ENCODE data around the gene ZDHHC7.
"Not testable (repeated sequence)": the region's sequence is repeated elsewhere in the genome, so short reads cannot be mapped to it uniquely, and the experiment has no call there.

ZDHHC7 gene

DNA sequence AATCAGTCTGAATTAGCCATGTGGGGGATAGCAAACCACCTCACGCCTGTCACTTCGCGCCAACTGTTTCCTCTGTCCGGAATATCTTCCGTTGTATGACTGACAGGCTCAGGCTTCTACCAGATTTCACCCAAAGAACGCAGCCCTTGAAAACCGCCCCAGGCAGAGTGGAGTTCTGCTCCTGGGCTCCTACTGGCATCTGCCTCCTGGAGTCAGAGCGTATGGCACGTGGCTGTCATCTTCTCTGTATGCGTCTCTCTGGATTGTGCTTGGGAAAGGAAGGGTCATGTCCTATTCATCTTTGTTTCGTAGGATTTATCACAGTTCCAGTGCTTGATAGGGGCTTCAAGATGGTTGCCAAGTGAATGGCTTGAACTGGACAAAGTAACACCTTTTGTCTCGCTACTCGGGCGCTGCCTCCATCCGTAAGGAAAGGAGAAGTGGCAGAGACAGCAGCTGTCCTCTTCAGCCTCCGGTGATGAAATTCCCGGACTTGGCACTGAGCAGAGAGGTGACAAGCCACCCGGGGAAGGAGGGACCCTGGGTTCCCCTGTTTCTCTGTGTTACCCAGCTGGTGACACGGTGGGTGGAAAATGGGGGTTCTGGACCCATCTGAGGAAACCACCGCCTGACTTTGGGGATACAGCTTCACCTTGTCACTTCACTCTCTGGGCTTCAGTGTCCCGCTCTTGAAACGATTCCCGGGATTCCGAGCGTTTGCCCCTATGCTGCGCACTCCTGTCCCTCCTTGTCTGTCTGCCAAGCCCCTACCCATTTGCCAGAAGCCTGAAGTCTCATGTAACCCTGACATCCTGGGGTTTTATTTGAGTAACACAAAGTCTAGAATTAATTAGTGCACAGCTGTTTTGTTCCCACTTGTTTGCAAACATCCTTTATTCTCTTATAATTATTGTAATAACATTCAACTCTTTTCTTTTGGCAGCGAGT, 30.2 kb upstream of the ZDHHC7 start:
- H3K4me1 ChIP-seq (ENCODE audit: insufficient read depth, low read length) = peaks cover 20% of the 10 kb centered on the region
- H3K36me3 ChIP-seq (ENCODE audit: insufficient read depth, low read length) = no peaks in the 10 kb centered on the region
- H3K27ac ChIP-seq (ENCODE audit: low read depth, low read length) = no peak overlapping the region
- H3K4me3 ChIP-seq (ENCODE audit: low read depth in 1 of 2, low read length in 2 of 2) = no peak overlapping the region
- no peaks in the 10 kb centered on the region for H3K27me3 ChIP-seq (ENCODE audit: control insufficient read depth in 1 of 2, insufficient read depth in 2 of 2, low read length in 2 of 2)
- H3K9me3 ChIP-seq (ENCODE audit: low read length) = no peaks in the 10 kb centered on the region
- H3K9ac ChIP-seq (ENCODE audit: low read length) = no peak overlapping the region

DNA sequence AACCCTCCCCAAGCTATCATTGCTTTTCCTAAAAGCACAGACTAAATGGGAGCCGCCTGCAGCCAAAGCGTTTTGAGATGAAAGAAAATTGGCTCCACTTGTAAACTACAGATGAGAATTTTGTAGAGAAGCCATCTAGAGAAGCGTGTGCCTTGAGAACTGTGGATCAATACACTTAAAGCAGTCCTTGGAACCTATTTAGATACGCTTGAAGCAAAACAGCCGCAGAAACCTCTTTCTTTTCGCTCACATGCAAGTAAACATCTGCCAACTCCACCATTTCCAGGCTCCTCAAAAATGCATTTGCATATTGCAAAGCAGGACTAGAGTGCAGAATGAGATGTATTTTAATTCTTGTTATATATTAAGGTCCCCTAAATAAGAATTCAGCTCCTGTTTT, 29.4 kb upstream of the ZDHHC7 start:
- peaks cover 23% of the 10 kb centered on the region for H3K4me1 ChIP-seq (ENCODE audit: insufficient read depth, low read length)
- H3K9ac ChIP-seq (ENCODE audit: low read length) = no peak overlapping the region

DNA sequence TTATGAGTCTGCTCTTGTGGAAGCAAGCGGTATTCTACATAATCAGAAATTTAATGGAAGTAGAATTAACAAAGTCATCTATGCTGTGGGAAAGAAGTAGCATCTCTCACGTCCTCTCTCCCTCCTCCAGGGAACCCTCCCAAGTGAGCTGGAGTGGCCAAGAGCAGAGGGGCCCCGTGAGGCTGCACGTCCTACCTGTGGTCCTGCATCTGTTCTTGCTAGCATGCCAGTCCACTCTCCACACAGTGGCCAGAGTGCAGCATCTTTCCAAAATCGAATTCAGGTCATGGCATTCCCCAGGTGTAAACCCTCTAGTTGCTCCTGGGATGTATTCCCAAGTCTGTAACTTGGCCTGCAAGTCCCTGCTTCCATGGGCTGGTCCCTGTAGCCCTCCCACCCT, 26.4 kb upstream of the ZDHHC7 start:
- Histone ChIP-seq H3K36me3 (ENCODE audit: insufficient read depth, low read length) (no peaks in the 10 kb centered on the region), H3K27me3 (ENCODE audit: control insufficient read depth in 1 of 2, insufficient read depth in 2 of 2, low read length in 2 of 2) (no peaks in the 10 kb centered on the region), H3K4me3 (ENCODE audit: low read depth in 1 of 2, low read length in 2 of 2) (no peak overlapping the region), H3K9me3 (ENCODE audit: low read length) (no peaks in the 10 kb centered on the region), H3K9ac (ENCODE audit: low read length) (no peak overlapping the region), H3K27ac (ENCODE audit: low read depth, low read length) (no peak overlapping the region), H3K4me1 (ENCODE audit: insufficient read depth, low read length) (peaks cover 23% of the 10 kb centered on the region)

More for the DNA sequence above, 29.4 kb upstream of the ZDHHC7 start:
- no peaks in the 10 kb centered on the region for H3K9me3 ChIP-seq (ENCODE audit: low read length)
- H3K4me3 ChIP-seq (ENCODE audit: low read depth in 1 of 2, low read length in 2 of 2) = no peak overlapping the region
- H3K27me3 ChIP-seq (ENCODE audit: control insufficient read depth in 1 of 2, insufficient read depth in 2 of 2, low read length in 2 of 2) = no peaks in the 10 kb centered on the region
- H3K36me3 ChIP-seq (ENCODE audit: insufficient read depth, low read length) = no peaks in the 10 kb centered on the region
- no peak overlapping the region for H3K27ac ChIP-seq (ENCODE audit: low read depth, low read length)

DNA sequence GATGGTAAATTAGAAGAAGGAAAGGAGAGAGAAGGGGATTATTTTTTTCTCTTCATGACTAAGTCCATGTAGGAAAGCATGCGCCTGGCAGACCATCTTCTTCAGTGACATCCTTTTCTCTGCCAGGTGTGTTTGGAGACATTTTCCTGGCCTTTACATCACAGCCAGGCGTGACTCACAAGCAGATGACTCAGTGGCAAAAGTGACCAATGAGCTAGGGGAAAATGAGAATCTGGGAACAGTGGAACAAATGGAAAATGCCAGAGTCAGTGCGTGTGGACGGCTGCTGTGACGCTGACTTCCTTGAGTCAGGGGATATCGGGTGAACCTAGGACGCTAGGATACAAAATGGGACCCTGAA, 25.7 kb upstream of the ZDHHC7 start:
- H3K4me3 ChIP-seq (ENCODE audit: low read depth in 1 of 2, low read length in 2 of 2) = no peak overlapping the region
- H3K4me1 ChIP-seq (ENCODE audit: insufficient read depth, low read length) = peaks cover 18% of the 10 kb centered on the region
- H3K27me3 ChIP-seq (ENCODE audit: control insufficient read depth in 1 of 2, insufficient read depth in 2 of 2, low read length in 2 of 2) = no peaks in the 10 kb centered on the region
- H3K27ac ChIP-seq (ENCODE audit: low read depth, low read length) = no peak overlapping the region
- H3K9ac ChIP-seq (ENCODE audit: low read length) = no peak overlapping the region
- no peaks in the 10 kb centered on the region for H3K9me3 ChIP-seq (ENCODE audit: low read length)
- no peaks in the 10 kb centered on the region for H3K36me3 ChIP-seq (ENCODE audit: insufficient read depth, low read length)

DNA sequence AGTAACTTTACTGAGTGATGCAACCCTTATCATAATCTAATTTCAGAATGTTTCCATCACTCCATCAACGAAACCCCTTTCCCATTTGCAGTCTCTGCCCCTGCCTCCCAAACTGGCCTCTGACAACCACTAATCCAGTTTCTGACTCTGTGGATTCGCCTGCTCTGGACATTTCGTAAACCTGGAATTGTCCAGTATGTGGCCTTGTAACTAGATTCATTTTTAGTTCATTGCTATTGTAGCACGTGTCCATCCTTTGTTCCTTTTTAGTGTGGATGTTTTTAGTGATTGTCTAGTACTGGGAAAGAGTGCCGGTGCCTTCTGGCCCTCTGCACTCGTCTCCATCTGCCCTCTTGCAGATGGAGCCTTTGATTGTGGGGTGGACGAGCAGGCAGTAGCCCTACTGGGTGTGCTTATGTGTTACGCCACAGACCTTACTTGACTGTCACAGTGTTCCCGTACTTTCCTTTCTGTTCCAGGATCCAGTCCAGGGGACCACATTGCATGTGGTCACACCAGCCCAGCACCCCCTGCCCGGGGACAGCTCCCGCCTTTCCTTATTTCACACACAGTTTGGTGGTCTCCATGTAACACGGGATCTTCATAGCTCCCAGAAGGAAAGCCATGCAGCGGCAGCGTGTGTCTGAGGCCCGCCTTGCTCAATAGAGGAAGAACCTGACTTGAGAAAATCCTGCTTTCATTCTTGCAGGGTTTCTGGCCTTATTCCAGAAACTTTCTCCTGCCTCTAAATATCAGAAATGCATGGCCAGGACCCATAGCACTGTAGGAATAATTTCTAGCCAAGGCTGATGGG, 25.1 kb upstream of the ZDHHC7 start:
- Histone ChIP-seq H3K27me3 (ENCODE audit: control insufficient read depth in 1 of 2, insufficient read depth in 2 of 2, low read length in 2 of 2) (no peaks in the 10 kb centered on the region), H3K9me3 (ENCODE audit: low read length) (no peaks in the 10 kb centered on the region), H3K4me1 (ENCODE audit: insufficient read depth, low read length) (peaks cover 18% of the 10 kb centered on the region), H3K27ac (ENCODE audit: low read depth, low read length) (no peak overlapping the region), H3K9ac (ENCODE audit: low read length) (no peak overlapping the region), H3K36me3 (ENCODE audit: insufficient read depth, low read length) (no peaks in the 10 kb centered on the region), H3K4me3 (ENCODE audit: low read depth in 1 of 2, low read length in 2 of 2) (no peak overlapping the region)

- Histone ChIP-seq H3K9ac (ENCODE audit: low read length) (no peak overlapping the region), H3K9me3 (ENCODE audit: low read length) (no peaks in the 10 kb centered on the region), H3K27me3 (ENCODE audit: control insufficient read depth in 1 of 2, insufficient read depth in 2 of 2, low read length in 2 of 2) (no peaks in the 10 kb centered on the region), H3K27ac (ENCODE audit: low read depth, low read length) (no peak overlapping the region), H3K4me1 (ENCODE audit: insufficient read depth, low read length) (peaks cover 8% of the 10 kb centered on the region), H3K36me3 (ENCODE audit: insufficient read depth, low read length) (no peaks in the 10 kb centered on the region), H3K4me3 (ENCODE audit: low read depth in 1 of 2, low read length in 2 of 2) (no peak overlapping the region)
Measured at GRCh38 chr16:85034591-85035433, 23.5 kb upstream of the ZDHHC7 start.

DNA sequence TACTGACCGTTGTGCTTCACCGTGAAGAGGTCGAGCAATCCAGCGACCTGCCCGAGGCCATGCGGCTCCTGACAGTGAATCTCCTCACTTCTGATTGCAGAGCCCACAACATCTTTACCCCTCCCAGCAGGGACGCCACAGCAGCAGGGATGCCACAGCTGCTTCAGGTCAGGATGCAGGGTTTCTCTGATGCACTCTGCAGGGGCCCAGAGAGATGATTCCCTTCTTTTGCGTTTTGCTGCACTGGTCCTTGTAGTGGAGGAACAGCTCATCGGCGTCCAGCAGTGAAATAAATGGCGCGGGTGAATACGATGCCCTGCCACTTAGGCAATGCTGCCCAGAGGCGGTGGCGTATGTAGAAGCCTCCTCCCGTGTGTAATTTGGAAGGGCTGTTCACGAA, 21.8 kb upstream of the ZDHHC7 start:
- no peaks in the 10 kb centered on the region for H3K9me3 ChIP-seq (ENCODE audit: low read length)
- no peak overlapping the region for H3K9ac ChIP-seq (ENCODE audit: low read length)
- no peak overlapping the region for H3K27ac ChIP-seq (ENCODE audit: low read depth, low read length)
- H3K4me3 ChIP-seq (ENCODE audit: low read depth in 1 of 2, low read length in 2 of 2) = no peak overlapping the region
- H3K36me3 ChIP-seq (ENCODE audit: insufficient read depth, low read length) = no peaks in the 10 kb centered on the region
- peaks cover 20% of the 10 kb centered on the region for H3K4me1 ChIP-seq (ENCODE audit: insufficient read depth, low read length)
- no peaks in the 10 kb centered on the region for H3K27me3 ChIP-seq (ENCODE audit: control insufficient read depth in 1 of 2, insufficient read depth in 2 of 2, low read length in 2 of 2)

- H3K4me1 ChIP-seq (ENCODE audit: insufficient read depth, low read length) = peaks cover 22% of the 10 kb centered on the region
- not testable (repeated sequence) for H3K36me3 ChIP-seq (ENCODE audit: insufficient read depth, low read length); H3K4me3 ChIP-seq (ENCODE audit: low read depth in 1 of 2, low read length in 2 of 2); H3K9ac ChIP-seq (ENCODE audit: low read length); H3K27ac ChIP-seq (ENCODE audit: low read depth, low read length); H3K9me3 ChIP-seq (ENCODE audit: low read length); H3K27me3 ChIP-seq (ENCODE audit: control insufficient read depth in 1 of 2, insufficient read depth in 2 of 2, low read length in 2 of 2)
Measured at GRCh38 chr16:85032187-85032586, 20.9 kb upstream of the ZDHHC7 start.

DNA sequence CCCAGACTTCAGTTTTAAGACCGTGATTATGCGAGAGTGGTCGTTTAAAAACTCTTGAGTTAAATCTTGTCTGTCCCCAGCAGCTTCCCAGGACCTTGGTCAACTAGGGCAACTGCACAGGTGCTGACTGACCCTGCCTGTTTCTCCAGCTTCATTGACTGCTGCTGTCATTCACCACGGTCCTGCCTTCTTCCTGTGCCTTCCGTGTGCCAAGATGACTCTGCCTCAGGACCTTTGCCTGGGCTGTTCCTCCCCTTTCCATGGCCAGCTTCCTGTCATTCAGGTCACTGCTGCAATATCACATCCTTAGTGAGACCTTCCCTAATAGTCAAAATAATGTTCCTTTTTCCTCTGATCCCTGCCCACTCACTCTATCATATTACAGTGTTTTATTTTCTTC, 20.1 kb upstream of the ZDHHC7 start:
- no peaks in the 10 kb centered on the region for H3K9me3 ChIP-seq (ENCODE audit: low read length)
- no peaks in the 10 kb centered on the region for H3K27me3 ChIP-seq (ENCODE audit: control insufficient read depth in 1 of 2, insufficient read depth in 2 of 2, low read length in 2 of 2)
- H3K27ac ChIP-seq (ENCODE audit: low read depth, low read length) = no peak overlapping the region
- H3K36me3 ChIP-seq (ENCODE audit: insufficient read depth, low read length) = no peaks in the 10 kb centered on the region
- no peak overlapping the region for H3K4me3 ChIP-seq (ENCODE audit: low read depth in 1 of 2, low read length in 2 of 2)
- H3K9ac ChIP-seq (ENCODE audit: low read length) = no peak overlapping the region
- H3K4me1 ChIP-seq (ENCODE audit: insufficient read depth, low read length) = peaks cover 23% of the 10 kb centered on the region

DNA sequence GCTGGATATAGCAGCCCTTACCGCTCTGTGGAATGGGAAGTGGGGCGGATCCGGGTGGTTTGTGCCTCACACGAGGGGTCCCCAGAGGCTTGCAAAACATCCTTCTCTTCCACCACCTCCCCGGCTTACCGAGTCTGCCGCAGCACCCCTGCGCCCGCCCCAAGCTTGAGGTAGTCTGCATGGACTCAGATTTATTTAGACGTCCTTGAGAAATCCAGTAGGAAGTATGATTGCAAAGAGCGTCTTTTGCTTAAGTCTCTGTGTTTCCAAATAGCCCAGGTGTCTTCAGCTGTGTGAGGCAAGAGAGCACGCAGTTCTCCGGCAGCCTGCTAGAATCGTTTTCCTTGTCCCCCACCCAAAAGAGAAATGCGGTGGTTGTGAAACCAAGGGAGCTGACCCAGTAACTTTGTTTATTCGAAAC, 18.7 kb upstream of the ZDHHC7 start:
- H3K4me1 ChIP-seq (ENCODE audit: insufficient read depth, low read length) = peaks cover 25% of the 10 kb centered on the region
- no peak overlapping the region for H3K27ac ChIP-seq (ENCODE audit: low read depth, low read length)
- peak overlapping the region in 1 of 2 donors; percentile 88 for H3K4me3 ChIP-seq (ENCODE audit: low read depth in 1 of 2, low read length in 2 of 2)

GRCh38 chr16:85029408-85029784, 18.1 kb upstream of the ZDHHC7 start:
- Histone ChIP-seq H3K27ac (ENCODE audit: low read depth, low read length) (no peak overlapping the region), H3K4me3 (ENCODE audit: low read depth in 1 of 2, low read length in 2 of 2) (peak overlapping the region in 1 of 2 donors; percentile 88), H3K36me3 (ENCODE audit: insufficient read depth, low read length) (no peaks in the 10 kb centered on the region), H3K9ac (ENCODE audit: low read length) (no peak overlapping the region), H3K4me1 (ENCODE audit: insufficient read depth, low read length) (peaks cover 25% of the 10 kb centered on the region), H3K9me3 (ENCODE audit: low read length) (no peaks in the 10 kb centered on the region), H3K27me3 (ENCODE audit: control insufficient read depth in 1 of 2, insufficient read depth in 2 of 2, low read length in 2 of 2) (no peaks in the 10 kb centered on the region)

More for the DNA sequence above, 18.7 kb upstream of the ZDHHC7 start:
- no peak overlapping the region for H3K9ac ChIP-seq (ENCODE audit: low read length)
- H3K27me3 ChIP-seq (ENCODE audit: control insufficient read depth in 1 of 2, insufficient read depth in 2 of 2, low read length in 2 of 2) = no peaks in the 10 kb centered on the region
- no peaks in the 10 kb centered on the region for H3K9me3 ChIP-seq (ENCODE audit: low read length)
- H3K36me3 ChIP-seq (ENCODE audit: insufficient read depth, low read length) = no peaks in the 10 kb centered on the region
